HG03342 (cell line): ENCODE measurements around the gene EMP3.

Source experiments
- ATAC-seq: cut with Tn5 transposase; IDR thresholded peaks from one replicate; pipeline ENCODE4 v1.9.1; 2021; ENCODE audit warnings: mild to moderate bottlenecking, moderate library complexity; ENCODE audit not compliant: unreplicated experiment

The EMP3 gene

DNA sequence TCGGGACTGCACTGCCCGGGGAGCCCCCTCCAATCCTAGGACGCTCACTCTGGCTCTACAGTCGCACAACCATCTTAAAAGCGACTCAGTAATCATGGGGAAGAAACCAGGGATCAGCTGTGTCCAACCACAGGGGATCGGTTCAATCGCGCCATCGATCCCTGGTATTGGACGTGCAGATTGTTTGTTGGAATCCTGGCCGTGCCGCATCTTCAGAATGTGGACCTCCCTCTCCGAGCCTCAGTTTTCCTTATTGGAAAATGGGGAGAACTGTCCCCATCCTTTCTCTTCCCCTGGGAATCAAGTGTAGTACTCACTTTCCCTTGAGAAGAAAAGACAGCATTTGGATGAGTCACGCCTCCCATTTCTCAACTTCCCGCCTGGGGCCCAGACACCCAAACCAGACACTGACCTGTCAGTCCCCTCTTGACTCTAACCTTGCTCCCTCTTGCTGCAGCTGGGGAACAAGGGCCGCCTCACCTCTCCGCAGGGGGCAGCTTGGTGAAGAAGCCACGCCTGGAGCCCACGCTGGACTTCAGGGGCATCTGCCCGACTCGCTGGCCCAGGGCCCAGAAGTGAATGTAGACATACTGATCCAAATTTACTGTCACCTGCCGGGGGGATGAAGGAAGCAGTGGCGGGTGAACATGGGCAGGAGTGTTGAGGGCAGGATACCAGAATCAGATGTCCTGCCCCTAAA lies 17.6 kb downstream of the EMP3 start:
- no peak for ATAC-seq

DNA sequence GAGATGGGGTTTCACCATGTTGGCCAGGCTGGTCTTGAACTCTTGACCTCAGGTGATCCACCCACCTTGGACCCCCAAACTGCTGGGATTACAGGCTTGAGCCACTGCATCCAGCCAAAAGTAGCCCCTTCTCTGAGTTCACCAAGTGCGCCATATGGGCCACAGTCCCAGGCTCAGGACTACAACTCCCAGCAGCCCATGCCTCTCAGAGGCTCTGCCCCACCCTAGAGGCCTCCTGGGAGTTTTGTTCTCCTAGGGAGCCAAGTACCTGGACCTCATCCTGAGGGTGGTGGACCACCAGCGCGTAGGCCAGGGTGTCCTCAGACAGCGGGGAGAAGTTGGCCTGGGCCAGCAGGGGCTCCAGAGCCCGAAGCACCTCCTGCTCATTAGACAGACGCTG lies 19.5 kb downstream of the EMP3 start:
- no peak for ATAC-seq

DNA sequence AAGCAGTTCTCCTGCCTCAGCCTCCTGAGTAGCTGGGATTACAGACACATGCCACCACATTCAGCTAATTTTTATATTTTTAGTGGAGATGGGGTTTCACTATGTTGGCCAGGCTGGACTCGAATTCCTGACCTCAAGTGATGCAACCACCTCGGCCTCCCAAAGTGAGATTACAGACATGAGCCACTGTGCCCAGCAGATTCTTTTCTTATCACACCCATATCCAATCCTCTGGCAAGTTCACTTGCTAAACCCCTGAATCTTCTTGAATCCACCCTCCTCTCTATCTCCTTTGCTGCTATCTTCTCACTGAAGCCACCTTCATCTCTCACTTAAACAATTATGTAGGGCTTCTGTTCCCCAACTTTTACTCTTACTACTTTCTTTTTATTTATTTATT lies 20.8 kb downstream of the EMP3 start:
- ATAC-seq = no peak

DNA sequence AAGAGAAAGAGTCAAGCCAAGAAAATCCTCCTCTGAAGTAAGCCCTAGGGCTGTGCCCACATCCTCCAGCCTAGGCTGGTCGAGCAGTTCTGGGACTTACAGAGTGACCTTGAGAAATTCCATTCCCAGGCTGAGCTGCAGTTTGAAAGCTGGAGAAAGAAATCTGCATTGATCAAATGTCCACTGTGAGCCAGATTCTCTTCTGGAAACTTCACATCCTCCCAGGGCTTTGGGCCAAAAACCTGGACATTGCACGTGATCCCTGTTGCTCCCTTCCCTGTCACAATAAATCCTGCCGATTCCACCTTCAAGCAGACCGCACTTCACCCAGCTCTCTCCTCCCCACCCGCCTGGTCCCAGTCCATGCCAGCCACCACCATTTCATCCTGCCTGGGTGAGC lies 22.7 kb downstream of the EMP3 start:
- no peak for ATAC-seq

DNA sequence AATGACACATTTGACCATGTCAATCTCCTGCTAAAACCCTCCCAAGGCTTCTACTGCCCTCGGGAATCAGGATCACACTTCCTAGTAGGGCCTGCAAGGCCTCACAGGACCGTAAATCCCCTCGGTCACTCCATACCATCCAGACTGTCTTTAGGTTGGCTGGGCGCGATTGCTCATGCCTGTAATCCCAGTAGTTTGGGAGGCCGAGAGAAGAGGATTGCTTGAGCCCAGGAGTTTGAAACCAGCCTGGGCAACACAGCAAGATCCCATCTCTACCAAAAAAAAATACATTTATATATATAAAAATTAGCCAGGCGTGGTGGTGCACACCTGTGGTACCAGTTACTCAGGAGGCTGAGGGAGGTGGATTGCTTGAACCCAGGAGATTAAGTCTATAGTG lies 23.4 kb downstream of the EMP3 start:
- ATAC-seq = no peak

DNA sequence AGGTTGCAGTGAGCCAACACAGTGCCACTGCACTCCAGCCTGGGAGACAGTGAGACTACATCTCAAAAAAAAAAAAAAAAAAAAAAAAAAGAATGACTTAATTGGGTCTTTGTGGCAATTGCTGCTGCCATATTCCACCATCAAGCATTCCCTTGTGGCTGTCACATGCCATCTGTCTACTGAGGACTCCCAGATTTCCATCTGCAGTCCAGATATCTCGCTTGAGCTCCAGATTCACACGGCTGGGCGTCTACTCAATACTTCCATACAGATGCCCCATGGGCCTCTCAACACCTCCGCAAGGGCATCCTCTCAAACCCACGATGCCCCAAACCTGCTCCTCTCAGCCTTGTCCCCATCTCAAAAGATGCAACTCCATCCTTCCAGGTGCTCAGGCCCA lies 25.5 kb downstream of the EMP3 start:
- ATAC-seq = no peak

DNA sequence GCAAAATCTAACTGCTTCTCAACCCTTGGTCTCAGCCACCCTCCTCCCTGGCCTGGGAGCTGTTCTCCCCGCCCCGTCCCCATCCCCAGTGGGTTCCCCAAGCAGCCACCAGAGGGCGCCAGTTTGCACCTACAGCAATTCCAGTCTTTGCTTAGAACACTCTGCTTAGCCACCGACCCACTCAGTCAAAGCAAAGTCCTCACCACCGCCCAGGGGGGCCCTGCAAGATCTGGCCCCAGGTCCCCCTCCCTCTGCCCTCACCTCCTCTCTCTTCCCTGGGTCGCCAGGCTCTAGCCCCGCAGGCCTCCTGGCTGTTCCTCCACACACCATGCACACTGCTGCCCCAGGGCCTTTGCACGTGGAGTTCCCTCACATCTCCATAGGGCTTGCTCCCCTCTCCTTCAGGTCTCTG lies 26.0 kb downstream of the EMP3 start:
- ATAC-seq = no peak

DNA sequence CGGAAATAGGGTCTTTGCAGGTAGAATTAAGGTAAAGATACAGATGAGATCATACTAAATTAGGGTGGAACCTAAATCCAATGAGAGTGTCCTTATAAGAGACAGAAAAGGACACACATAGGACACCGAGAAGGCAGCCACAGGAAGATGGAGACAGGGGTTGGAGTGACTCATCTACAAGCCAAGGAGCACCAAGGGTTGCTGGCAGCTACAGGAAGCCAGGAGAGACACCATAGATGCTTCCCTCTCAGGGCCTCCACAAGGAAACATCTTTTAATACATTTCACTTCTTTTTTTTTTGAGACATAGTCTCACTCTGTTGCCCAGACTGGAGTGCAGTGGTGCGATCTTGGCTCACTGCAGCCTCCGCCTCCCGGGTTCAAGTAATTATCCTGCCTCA lies 28.3 kb downstream of the EMP3 start:
- ATAC-seq = no peak

DNA sequence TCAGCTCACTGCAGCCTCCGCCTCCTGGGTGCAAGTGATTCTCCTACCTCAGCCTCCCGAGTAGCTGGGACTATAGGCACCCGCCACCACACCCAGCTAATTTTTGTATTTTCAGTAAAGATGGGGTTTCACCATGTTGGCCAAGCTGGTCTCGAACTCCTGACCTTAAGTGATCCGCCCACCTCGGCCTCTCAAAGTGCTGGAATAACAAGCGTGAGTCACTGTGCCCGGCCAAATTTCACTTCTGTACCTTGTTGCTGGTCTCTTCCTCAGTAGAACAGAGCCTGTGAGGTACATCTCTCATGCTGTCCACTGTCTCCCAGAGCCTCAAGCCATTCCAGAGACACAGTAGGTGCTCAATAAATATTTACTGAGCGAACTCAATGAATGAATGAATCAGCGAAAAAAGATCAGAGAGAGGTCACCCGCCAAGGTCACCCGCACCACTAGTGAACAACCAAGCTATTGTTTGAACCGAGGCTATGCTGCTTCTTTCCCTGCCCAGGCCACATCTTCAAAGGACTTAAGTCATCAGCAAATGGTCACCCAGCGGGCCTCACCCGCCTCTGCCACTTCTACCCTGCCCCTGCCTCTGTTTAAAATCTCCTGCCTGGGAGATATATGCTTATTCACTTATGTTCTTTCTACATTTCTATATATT lies 29.1 kb downstream of the EMP3 start:
- ATAC-seq = no peak

DNA sequence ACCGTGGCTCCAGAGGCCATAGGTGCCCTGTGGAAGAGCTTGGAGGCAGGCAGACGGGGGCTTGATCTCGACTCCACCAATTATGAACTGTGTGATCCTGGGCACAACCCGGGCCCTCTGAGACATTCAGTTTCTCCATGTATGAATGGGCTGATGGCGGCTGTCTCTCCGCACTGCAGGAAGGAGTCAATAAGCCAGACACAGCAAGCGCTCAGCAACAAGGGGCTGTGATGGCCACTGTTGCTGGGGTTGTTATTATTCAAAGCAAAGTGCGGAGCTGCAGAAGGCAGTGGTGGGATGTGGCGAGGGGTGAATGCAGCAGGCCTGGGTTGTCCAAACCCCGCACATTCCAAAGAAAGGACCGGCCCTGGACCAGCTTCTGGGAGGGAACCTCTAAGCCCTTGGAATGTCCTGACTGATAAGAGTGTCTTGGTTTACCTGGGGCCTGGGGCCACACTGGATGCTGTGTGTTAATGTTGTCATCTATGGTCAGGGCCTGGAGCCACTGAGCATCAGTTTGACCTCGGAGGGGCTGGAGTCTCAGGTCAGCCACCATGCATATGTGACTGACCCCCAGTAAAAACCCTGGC lies 30.1 kb downstream of the EMP3 start:
- ATAC-seq = no peak

DNA sequence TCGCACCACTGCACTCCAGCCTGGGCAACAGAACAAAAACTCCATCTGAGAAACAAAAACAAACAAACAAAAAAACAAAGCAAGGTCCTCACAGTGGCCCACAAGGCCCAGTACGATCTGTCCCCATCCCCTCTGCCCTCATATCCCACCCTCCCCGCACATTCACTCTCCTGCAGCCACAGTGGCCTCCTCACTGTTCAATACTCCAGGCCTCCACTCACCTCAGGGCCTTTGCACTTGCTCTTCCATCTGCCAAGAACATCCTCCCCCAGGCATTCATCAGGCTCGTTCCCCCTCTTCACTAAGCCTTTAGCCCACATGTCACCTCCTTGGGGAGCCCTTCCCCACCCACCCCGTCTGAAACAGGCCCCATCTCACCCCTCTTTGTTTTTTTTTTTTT lies 33.8 kb downstream of the EMP3 start:
- no peak for ATAC-seq

DNA sequence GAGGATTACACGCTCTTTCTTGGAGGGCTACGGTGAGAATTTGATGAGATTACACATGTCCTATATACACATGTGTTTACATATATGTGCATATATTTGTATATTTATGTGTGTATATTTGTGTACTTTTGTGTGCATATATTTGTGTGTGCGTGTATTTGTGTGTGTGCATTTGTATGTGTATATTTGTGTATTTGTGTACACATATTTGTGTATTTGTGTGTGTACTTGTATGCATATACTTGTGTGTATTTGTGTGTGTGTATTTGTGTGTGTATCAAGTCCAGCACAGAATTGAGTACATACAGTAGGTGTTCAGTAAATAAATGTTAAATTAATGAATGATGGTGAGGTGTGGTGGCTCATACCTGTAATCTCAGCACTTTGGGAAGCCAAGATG lies 36.6 kb downstream of the EMP3 start:
- no peak for ATAC-seq

DNA sequence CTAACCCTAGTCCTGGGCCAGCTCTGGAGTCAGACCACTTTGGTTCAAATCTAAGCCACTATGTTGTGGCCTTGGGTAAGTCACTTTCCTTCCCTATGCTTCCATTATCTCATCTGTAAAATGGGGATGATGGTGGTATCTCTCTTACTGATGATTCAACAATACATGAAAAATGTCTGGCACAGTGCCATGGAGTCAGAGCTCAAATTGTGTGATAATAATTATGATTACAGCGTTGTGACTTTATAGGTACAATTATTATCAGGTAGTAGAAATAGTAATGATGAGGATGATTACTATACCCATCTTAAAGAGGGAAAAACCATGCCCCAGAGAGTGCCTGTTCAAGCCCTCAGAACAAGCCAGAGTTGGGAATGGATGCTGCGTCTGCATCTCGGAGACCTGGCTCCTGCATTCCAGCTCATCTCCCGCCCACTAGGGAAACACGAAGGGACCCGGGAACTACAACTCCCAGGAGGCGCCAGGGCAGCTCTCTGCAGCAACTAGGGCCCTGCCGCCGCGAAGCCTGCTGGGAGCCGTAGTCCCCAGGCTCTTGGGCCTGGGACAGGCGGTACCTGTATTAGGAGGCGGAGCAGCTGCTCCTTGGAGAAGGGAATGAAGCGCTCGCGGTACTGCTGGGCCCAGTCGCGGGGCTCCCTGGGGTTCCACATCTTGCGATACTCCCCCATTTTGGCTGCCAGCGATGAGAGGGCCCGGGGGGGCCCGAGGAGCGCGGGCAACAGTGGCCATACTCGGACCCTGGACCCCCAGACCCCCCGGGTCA lies 37.6 kb downstream of the EMP3 start:
- ATAC-seq = peak; percentile 57

DNA sequence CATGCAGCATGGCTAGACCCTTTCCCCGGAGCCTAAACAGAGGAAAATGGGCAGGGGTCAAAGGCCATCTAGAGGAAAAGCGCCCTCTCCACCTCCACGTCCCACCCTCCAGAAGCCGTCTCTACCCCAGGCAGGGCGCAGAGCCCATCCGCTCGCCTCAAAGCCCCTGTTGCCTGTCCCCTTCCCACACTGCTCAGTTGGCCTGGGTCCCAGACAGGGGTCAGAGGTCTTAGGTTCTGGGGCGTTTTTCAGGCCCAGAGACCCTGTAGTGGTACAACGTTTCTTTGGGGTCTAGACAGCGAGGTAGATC lies 38.1 kb downstream of the EMP3 start:
- peak; percentile 7 for ATAC-seq

DNA sequence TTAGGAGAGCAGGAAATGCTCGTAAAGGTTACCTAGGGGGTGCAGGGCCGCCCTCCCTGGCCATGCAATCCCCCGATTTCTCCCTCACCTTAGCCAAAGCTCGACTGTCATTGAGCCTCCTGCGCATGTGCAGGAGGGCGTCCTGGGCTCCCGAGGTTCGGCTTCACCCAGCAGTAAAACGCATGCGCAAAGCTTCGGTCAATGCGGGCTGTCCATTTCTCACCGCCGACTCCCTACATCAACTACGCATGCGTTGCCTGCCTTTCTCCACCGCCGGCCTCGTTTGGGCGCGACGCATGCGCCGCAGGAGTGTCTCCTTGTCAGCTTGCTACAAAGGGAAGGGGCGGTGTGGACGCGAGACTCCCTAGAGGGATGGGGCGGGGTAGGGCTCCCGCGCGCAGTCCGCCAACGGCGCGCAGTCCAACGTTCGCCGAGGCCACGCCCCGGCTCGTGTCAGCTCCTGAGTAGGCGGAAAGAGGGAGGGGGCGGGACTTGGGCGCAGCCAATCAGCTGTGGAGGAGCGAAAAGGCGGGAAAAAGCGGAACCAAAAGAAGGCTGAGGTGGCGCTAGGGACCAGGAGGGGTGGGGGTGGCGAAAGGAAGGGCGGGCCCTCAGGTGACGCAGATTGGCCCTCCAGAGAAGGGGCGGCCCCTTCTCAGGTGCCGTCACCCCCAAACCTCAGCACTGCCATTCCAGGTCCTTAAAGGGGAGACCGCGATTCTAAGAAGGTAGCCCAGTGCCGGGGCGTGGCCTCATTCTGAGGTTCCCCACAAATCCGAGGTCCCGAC lies 38.7 kb downstream of the EMP3 start, which contains the start of the genes SYNGR4 and TMEM143:
SYNGR4 (plus strand) TSS at position 558 of the 788 bp plus-strand sequence. CDS start 1,476 bp downstream, outside the sequence.
TMEM143 (minus strand) TSS at position 131 of the 788 bp plus-strand sequence; CDS start at position 111, 20 bp downstream.
- peak; percentile 75 for ATAC-seq

DNA sequence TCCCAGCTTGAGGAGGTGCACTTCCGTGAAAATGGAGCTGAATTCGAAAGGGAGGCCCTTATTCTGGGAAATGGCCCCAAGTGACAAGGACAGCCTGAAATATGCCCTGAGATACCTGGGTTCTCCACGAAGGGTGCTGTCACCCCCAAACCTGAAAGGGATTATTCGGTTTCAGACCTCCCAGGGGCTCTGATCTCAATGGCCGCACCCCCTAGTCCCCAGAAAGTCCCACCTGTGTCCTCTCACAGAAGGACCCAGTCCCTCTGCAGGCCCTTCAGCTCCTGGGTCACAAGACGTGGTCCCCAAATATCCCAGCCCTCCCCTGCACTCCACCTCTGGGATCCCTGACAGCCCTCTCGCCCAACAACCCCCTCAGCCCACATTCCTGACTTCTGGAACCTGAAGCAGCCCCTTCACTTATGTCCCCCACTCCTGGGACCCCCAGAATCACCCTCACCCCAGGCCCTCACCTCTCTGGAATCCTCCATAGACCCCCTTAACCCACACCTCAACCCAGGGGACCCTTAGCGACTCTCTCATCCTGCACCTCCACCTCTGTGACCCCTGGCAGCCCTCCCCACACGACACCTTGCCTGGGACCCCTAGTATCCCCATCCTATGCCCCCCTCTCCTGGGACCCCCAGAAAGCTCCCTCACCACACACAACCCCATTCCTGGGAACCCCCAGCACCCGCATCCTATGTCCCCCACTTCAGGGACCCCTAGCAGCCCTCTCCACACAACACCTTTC lies 39.4 kb downstream of the EMP3 start:
- ATAC-seq = no peak

DNA sequence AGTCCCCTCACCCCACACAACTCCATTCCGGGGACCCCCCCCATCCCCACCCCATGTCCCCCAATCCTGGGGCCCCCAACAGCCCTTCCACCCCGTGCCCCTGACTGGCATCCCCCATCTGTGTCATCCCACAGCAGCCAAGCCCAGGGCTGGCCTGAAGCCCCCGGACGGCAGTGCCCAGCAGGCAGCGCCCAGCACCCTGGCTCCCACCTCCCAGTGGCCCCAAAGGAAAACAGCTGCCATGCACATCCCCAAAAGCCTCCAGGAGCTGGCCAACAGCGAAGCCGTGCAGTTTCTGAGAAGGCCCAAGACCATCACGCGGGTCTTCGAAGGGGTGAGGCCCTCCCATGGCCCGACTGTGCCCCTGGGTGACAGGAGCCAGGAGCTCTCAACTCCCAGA lies 40.2 kb downstream of the EMP3 start:
- no peak for ATAC-seq

DNA sequence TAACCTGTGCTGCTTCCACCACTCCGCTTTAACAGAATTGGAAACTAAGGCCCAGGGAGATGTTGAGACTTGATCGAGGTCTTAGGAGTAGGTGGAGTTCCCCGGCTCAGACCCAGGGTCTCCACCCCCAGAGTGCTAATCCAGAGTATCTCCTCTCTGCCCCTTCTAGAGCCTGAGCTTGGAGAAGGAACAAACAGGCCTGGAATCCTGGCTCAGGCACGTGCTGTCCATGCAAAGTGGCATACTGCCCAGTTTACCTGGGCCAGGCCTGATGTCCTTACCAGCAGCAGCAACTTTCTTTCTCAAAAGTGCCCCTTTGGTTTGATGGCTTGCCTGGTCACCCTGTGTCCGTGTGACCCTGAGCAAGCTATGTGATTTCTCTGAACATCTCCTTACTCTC lies 42.5 kb downstream of the EMP3 start:
- no peak for ATAC-seq

DNA sequence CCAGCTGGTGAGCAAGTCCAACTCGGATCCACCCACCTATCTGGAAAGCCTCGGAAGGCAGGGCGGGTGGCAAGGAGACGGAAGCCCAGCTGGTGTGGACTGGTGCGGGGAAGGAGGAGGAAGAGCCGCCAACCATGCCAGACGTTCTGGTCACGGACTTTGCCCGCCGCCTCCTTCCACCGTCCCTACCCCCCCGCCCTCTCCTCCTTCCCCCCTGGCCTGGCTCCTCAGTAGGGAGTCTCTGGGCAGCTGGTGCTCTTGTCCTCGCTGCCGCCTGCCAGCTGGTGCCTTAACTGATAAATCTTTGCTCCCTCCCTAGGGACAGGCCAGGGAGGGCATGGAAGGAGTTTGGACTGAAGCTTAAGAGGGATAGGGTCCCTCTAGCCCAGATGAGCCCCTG lies 43.6 kb downstream of the EMP3 start:
- no peak for ATAC-seq

DNA sequence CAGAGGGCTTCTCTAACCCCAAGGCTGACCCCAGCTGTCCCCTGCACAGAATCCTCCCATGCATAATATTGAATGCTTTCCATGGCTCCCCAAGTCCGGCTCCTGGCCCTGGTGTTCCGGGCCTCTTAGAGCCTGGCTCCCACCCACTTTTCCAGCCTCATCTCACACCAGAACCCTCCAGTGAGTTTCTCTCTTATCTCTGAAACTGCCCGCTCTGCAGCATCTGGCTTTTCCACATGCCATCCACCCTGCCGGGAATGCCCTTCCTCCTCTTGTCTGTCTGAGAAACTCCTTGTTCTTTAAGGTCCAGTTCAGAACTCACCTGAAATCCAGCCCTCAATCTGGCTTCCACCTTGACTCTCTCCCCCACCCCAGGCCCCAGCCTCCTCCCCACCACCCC lies 45.6 kb downstream of the EMP3 start:
- ATAC-seq = no peak
